NCI-H1092 treated with DMSO at 0.1 percent for 48 hours (cell line): Measurements from ENCODE around the gene PLET1.

ENCODE experiments used
- DNase-seq: peaks from one replicate; lab custom pipeline; 2025; lab: John Stamatoyannopoulos, UW

The PLET1 gene

GRCh38 chr11:112260490-112260889 lies at the start of gene PLET1:
TSS of gene PLET1 (minus strand) at chr11:112260860. CDS start at chr11:112260589, 271 bp downstream.
- no peak for DNase-seq

GRCh38 chr11:112310419-112310818 lies 49.8 kb upstream of the PLET1 start:
- no peak for DNase-seq

- DNase-seq: no peak
These were observed 48.0 kb upstream of the PLET1 start for GRCh38 chr11:112308651-112309050.

GRCh38 chr11:112307616-112308015 lies 47.0 kb upstream of the PLET1 start:
- DNase-seq: no peak

GRCh38 chr11:112306230-112306629 lies 45.6 kb upstream of the PLET1 start:
- peak; percentile 43 for DNase-seq

GRCh38 chr11:112304914-112305313 lies 44.3 kb upstream of the PLET1 start:
- DNase-seq: no peak

- no peak for DNase-seq
These were observed 43.0 kb upstream of the PLET1 start for GRCh38 chr11:112303616-112304015.

GRCh38 chr11:112302226-112302868 lies 41.7 kb upstream of the PLET1 start:
- DNase-seq: no peak

- DNase-seq: no peak
These were observed 39.6 kb upstream of the PLET1 start for GRCh38 chr11:112300094-112300786.

GRCh38 chr11:112298535-112298934 lies 37.9 kb upstream of the PLET1 start:
- DNase-seq: peak; percentile 67

GRCh38 chr11:112297248-112297866 lies 36.7 kb upstream of the PLET1 start:
- no peak for DNase-seq

- no peak for DNase-seq
These were observed 35.4 kb upstream of the PLET1 start for GRCh38 chr11:112296044-112296443.

GRCh38 chr11:112294688-112295340 lies 34.2 kb upstream of the PLET1 start:
- DNase-seq: no peak

- DNase-seq: no peak
These were observed 33.0 kb upstream of the PLET1 start for GRCh38 chr11:112293614-112294013.

GRCh38 chr11:112292785-112293407 lies 32.2 kb upstream of the PLET1 start:
- DNase-seq: no peak

- DNase-seq: no peak
These were observed 31.5 kb upstream of the PLET1 start for GRCh38 chr11:112292188-112292587.

- no peak for DNase-seq
These were observed 30.5 kb upstream of the PLET1 start for GRCh38 chr11:112291191-112291590.

- no peak for DNase-seq
These were observed 29.8 kb upstream of the PLET1 start for GRCh38 chr11:112290493-112290850.

- DNase-seq: peak; percentile 54
These were observed 29.2 kb upstream of the PLET1 start for GRCh38 chr11:112289588-112290492.

- no peak for DNase-seq
These were observed 27.4 kb upstream of the PLET1 start for GRCh38 chr11:112288021-112288420.

GRCh38 chr11:112285841-112286311 lies 25.2 kb upstream of the PLET1 start:
- no peak for DNase-seq
